NCI-H2227 treated with DMSO at 0.1 percent for 48 hours (cell line): ENCODE measurements around the gene POLR2I.
"Not testable (repeated sequence)": the region's sequence is repeated elsewhere in the genome, so short reads cannot be mapped to it uniquely, and the experiment has no call there.

Experiments used
- DNase-seq: peaks from one replicate; lab custom pipeline; 2025; lab: John Stamatoyannopoulos, UW

The POLR2I gene

GRCh38 chr19:36114721-36115452 is at the start of gene POLR2I:
Gene POLR2I, minus strand, starts transcription at chr19:36114875. Its CDS starts 19 bp downstream, at chr19:36114856.
- peak; percentile 100 for DNase-seq

DNA sequence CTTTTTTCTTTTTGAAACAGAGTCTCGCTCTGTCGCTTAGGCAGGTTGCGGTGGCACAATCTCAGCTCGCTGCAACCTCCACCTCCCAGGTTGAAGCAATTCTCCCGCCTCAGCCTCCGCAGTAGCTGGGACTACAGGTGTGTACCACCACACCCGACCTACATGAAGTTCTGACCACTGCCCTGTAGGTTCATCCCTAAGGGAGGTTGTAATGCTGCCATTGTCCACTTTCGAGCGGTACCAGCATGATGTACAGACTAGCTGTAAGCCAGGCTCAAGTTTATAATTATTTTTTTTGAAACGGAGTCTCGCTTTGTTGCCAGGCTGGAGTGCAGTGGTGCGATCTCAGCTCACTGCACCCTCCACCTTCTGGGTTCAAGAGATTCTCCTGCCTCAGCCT is 49.1 kb upstream of the POLR2I start:
- no peak for DNase-seq

- DNase-seq: no peak
Observed at GRCh38 chr19:36160821-36161596, 46.3 kb upstream of the POLR2I start.

DNA sequence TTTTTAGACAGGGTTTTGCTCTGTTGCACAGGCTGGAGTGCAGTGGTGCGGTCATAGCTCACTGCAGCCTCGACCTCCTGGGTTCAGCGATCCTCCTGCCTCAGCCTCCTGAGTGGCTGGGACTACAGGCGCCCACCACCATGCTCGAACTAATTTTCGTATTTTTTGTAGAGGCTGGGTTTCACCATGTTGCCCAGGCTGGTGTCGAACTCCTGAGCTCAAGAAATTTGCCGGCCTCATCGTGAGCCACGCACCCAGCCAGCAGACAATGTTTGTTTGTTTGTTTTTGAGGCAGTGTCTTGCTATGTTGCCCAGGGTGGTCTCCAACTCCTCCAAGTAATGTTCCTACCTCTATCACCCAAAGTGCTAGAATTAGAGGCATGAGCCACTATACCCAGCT is 38.5 kb upstream of the POLR2I start:
- DNase-seq: no peak

DNA sequence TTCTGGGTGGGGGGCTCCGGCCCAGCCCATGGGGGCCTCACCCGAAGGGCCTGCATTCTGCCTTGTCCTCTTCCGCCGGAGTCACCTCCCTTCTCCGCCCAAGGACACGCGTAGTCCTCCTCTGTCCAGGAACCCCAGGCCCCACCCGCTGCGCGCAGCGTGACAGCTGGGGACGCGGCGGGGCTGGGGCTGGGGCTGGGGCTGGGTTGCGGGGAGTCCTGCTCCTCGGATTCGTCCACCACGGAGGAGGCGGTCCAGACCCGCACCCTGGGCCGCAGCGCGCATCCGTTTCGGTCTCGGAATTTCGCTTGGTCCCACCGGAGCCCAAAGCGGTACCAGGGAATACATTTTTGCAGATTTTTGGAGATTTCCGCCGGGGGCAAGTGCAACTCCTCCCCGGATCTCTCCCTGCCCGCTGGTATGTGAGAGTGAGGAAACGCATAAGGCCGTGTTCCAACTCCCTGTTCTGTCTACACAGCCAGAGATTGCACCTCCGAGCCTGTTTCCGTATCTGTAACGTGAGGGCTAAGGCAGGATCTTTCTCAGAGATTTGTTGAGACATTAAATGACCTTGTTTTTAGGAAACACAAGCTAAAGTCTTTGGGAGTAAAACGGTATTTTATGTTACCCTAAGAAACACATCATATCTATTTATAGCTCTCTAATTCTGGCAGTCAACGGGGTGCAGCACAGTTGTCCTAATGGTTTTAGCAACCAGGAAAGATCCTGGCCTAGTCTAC is 37.8 kb upstream of the POLR2I start, which contains the start of gene COX7A1:
COX7A1 (minus strand) TSS at position 96 of the 740 bp plus-strand sequence; CDS start at position 56, 40 bp downstream.
- no peak for DNase-seq

DNA sequence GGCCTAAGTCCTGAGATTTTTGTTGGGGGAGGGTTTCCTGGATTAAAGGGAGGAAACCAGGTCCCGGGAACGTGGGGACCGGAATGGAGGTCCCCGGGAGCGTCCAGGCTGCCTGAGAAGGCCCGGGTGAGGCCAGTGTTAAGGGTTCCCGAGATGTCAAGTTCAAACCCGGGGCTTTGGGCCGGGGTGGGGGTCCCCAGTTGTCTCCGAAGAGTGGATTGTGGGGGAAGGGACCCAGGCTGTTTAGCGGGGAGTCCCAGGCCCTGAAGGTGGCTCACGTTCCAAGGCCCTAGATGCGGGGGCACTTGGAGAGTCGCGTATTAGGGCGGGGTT is 37.3 kb upstream of the POLR2I start:
- DNase-seq: no peak

DNA sequence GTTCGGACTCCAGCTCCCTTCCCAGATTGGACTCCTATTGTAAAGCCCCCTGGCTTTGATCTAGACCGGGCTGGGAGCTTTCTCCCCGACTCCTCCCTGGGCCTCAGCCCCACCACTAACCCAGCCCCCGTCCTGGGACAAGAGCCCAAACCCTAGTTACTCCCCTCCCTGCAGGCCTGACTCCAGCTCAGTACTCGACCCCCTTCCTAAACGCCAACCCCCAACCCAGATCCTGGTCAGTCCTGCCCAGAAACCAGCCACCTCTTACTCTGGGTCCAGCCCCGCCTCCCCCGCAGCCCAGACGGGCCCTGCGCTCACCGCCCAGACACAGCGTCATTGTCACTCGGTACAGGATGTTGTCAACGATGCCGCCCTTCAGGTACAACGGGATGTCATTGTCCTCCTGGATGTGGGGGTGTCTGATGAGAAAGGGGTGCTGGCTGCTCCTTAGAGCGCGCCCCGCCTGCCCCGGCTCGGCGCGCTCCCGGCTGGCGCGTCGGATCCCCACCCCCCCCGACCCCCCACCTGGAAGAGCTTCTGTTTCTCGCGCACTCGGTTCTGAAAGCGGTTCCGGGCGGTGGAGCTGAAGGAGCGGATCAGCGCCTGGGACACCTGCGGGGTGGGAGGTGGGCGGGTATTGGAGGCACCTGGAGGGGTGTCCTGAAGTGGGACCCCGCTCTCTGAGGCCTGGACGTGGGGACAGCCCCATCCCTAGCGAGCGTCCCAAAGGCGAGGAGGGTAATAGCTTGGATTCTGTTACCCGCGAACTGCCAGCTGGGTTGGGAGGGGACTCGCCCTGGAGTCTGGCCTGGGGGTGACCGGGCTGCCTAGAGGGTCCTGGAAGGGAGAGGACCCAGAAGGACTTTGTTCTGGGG is 36.7 kb upstream of the POLR2I start:
- DNase-seq: no peak

- no peak for DNase-seq
Observed at GRCh38 chr19:36150586-36150985, 35.9 kb upstream of the POLR2I start.

- no peak for DNase-seq
Observed at GRCh38 chr19:36149673-36150406, 35.2 kb upstream of the POLR2I start.

DNA sequence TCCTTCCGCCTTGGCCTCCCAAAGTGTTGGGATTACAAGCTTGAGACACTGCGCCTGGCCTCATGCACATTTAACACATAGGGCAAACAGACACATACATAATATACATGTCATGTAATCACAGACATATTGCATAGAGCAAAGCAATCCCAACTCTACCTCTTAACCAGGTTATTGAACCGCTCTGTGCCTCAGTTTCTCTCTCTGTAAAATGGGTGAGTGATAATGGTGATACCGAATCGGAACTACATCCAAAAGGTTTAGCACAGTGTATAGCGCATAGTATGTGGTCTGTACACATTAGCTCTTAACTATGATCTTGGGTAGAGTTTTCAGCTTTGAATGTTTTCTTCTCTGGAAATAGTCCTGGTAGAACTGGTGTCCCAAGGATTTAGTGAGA is 29.9 kb upstream of the POLR2I start:
- DNase-seq: no peak

DNA sequence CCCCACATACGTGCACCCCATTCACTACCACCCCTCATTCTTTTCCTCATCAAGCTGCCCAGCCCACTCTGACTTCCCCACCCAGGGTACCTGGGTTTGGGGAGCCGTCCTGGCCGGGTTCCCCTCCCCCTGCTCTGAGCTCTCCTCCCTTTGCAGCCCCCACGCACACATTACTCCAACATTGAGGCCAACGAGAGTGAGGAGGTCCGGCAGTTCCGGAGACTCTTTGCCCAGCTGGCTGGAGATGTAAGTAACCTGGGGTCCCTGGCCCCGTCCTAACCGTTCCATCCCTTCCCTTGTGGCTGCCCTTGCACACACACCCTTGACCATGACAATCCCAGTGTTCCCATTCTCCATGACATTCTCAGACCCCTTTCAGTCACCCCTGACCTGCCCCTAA is 27.8 kb upstream of the POLR2I start:
- no peak for DNase-seq

DNA sequence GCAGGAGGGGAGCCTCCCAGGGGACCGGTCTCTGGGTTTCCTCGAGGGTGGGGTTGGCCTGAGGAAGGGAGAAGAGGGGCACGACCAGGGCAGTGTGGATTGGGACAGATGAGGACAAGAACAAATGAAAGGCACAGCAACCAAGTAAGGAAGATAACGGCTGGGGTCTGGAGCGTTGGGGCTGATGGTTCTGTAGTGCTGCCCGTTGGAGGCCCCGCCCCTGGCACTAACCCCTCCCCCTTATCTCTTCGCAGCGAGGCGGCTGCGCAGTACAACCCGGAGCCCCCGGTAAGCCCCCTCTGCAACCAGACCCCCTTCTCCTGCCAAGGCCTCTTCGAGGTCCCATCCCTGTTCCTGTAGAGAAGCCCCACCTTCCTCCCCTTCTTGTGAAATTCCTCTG is 27.4 kb upstream of the POLR2I start:
- DNase-seq: no peak

- peak; percentile 94 for DNase-seq
Observed at GRCh38 chr19:36141039-36141927, 26.6 kb upstream of the POLR2I start.

GRCh38 chr19:36140304-36141038 is 25.8 kb upstream of the POLR2I start:
- DNase-seq: peak; percentile 91

GRCh38 chr19:36139473-36140303 is 25.0 kb upstream of the POLR2I start, which contains the start of gene CAPNS1:
Gene CAPNS1, plus strand, starts transcription at chr19:36140066. Its CDS starts 946 bp downstream, at chr19:36141012.
- peak; percentile 100 for DNase-seq

GRCh38 chr19:36139120-36139472 is 24.4 kb upstream of the POLR2I start:
- no peak for DNase-seq

- DNase-seq: no peak
Observed at GRCh38 chr19:36136964-36137686, 22.4 kb upstream of the POLR2I start.

DNA sequence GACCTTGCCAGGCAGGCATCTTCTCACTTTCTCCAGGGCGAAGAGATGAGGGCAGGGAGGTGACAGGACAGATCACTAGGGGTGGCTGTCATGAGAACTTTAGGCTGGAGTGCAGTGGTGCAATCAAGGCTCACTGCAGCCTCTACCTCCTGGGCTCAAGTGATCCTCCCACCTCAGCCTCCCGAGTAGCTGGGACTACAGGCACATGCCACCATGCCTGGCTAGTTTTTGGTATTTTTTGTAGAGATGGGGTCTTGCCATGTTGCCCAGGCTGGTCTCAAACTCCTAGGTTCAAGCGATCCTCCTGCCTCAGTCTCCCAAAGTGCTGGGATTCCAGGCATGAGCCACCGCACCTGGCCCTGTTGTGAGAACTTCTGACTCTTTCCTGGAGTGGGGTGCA is 20.2 kb upstream of the POLR2I start:
- not testable (repeated sequence) for DNase-seq
